Measurements from ENCODE around the gene SF1.

The SF1 gene

DNA sequence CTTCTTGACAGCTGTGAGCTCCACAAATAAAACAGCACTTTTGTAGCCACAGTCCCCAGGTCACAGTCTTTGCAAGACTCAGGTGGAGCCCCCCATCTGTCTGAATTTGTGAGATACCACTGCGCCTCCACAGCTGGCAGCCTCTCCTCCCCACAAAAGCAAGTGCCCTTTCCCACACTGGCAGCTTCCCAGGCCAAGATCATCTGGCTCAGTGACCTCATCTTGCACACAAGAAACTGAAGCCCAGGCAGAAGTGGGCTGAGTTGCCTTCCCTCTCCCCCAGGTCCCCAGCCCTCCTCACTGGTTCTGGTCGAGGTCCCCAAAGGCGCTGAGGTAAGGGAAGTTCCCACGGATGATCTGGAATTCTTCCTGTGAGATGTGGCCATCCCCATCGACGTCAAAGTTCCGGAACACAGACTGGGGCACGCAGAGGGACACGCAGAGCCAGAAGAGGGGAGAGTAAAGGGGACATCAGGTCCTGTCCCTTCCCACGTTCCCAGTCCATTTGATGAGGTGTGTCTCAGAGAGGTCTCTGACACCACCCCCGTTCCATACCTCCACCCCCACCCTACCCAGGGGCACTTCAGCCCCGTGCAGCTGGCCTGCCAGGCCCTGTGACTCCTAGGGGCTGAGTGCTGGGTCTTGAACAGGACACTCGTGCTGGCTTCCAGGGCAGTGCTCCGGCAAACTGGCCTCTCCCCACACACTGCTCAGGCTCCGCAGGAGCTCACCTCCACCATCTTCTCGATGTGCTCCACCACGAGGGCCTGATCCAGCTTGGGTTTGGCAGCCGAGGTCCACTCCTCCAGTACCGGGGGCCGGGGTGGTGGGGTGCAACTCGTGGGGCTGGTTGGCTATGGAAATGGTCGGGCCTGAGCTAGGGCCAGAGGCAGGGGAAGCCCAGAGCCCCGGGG is 43.3 kb downstream of the SF1 start:
- H3K4me3 ChIP-seq (ENCODE audit: control insufficient read depth, low read depth, low read length): no peak overlapping the region
- no peak for DNase-seq (ENCODE audit: low read depth)
- TF ChIP-seq, protein P1, sequence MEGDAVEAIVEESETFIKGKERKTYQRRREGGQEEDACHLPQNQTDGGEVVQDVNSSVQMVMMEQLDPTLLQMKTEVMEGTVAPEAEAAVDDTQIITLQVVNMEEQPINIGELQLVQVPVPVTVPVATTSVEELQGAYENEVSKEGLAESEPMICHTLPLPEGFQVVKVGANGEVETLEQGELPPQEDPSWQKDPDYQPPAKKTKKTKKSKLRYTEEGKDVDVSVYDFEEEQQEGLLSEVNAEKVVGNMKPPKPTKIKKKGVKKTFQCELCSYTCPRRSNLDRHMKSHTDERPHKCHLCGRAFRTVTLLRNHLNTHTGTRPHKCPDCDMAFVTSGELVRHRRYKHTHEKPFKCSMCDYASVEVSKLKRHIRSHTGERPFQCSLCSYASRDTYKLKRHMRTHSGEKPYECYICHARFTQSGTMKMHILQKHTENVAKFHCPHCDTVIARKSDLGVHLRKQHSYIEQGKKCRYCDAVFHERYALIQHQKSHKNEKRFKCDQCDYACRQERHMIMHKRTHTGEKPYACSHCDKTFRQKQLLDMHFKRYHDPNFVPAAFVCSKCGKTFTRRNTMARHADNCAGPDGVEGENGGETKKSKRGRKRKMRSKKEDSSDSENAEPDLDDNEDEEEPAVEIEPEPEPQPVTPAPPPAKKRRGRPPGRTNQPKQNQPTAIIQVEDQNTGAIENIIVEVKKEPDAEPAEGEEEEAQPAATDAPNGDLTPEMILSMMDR (IDR thresholded peaks at IDR 0.05; ENCODE audit: control insufficient read depth, insufficient read depth, low read depth, low read length, missing control alignments): no peak

DNA sequence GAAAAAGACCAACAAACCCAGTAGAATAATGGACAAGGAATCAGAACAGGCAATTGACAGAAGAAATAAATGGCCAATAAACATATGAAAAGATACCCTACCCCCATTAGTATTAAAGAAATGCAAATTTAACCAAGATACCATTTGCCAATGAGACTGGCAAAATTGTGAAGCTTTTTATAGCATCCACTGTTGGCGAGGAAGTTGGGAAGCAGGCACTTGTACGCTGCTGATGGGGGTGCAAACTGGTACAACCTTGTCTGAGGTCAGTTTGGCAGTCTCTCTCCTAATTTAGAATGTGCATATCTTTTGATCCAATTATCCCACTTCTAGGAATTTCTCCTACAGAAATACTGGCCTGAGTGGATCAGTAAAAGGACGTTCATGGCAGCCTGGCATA is 46.7 kb downstream of the SF1 start:
- H3K4me3 ChIP-seq (ENCODE audit: control insufficient read depth, low read depth, low read length): no peak overlapping the region
- no peak for DNase-seq (ENCODE audit: low read depth)
- TF ChIP-seq, protein P1 (IDR thresholded peaks at IDR 0.05; ENCODE audit: control insufficient read depth, insufficient read depth, low read depth, low read length, missing control alignments): no peak

DNA sequence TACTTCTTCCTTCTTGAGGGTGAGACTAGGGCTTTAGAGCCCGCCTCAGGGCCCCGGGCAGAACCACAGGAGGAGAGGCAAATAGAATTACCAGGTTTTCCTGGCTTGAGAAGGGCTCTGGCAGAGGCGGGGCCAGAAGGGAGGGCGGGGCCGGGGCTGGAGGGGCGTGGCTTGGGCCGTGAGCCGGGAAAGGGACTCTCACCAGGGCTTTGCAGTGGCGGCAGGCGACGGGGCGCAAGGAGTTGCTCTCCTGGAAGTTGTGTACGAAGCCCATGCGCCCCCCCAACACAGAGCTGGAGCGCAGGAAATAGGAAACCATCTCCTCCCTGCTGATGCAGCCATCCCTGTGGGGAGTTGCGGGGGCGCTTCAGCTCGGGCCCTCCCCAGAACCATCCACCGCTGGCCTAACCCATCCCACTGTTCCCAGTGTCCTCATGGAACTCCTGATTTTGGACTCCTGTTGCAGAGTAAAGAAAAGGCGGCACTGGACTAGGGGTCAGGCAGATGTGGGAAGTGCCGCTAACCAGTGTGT is 48.4 kb downstream of the SF1 start:
- H3K4me3 ChIP-seq (ENCODE audit: control insufficient read depth, low read depth, low read length): no peak overlapping the region
- DNase-seq (ENCODE audit: low read depth): no peak
- TF ChIP-seq, protein P1 (IDR thresholded peaks at IDR 0.05; ENCODE audit: control insufficient read depth, insufficient read depth, low read depth, low read length, missing control alignments): no peak

DNA sequence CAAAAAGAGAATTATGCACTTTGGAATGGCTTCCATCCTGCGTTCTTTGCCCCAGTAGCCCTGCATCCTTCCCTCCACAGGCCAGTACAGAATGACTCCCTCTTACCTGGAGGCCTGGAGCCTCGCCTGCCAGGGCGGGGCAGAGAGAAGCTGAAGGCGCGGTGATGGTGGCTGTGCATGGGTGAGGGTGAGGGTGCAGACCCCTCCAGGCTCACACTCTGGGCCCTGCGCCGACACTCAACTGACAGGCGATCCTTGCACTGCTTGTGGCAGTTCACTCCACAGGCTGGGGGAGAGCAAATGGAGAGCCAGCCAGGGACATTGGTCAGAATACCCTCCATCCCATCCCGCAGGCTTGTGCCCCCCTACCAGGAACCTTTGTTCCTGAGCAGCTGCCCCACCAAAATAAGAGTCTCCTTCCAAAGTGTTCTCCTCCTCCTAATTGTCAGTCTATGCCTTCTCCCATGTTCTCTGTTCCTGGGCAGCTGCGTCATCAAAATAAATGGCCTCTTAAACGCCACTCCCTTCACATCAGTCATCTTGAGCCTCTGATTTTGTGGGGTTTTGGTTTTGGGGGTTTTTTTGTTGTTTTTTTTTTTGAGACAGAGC is 49.5 kb downstream of the SF1 start:
- DNase-seq (ENCODE audit: low read depth): no peak
- no peak overlapping the region for H3K4me3 ChIP-seq (ENCODE audit: control insufficient read depth, low read depth, low read length)
- TF ChIP-seq, protein P1 (IDR thresholded peaks at IDR 0.05; ENCODE audit: control insufficient read depth, insufficient read depth, low read depth, low read length, missing control alignments): no peak

DNA sequence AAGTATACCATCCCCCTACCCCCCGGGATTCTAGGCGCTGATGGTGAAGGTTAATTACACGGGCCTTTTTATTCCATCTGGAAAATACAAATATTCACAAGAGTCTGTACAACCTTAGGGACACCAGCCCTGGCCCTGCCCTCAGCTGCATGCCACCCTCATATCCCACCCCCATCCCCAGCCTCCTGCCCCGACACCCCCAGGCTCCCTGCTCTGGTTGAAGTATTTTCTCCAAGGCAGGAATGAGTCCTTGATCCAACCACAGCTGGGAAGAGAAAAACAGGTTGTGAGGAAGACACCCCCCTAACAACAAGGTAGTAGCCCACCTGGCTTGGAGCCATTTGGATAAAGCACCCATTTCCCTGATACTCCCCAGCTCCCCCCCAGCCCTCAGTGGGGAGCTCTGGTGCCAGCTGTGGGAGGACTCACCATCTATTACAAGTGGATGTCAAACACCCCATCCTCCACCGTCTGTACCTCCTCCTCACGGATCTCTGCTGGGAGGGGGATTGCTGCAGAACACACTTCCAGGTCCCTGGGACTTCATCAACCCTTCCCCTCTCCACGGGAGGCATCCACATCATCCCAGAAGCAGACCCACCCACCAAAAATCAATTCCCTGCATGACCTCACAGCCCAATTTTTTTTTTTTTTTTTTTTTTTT is 51.3 kb downstream of the SF1 start:
- no peak for DNase-seq (ENCODE audit: low read depth)
- TF ChIP-seq, protein P1 (IDR thresholded peaks at IDR 0.05; ENCODE audit: control insufficient read depth, insufficient read depth, low read depth, low read length, missing control alignments): no peak
- no peak overlapping the region for H3K4me3 ChIP-seq (ENCODE audit: control insufficient read depth, low read depth, low read length)

DNA sequence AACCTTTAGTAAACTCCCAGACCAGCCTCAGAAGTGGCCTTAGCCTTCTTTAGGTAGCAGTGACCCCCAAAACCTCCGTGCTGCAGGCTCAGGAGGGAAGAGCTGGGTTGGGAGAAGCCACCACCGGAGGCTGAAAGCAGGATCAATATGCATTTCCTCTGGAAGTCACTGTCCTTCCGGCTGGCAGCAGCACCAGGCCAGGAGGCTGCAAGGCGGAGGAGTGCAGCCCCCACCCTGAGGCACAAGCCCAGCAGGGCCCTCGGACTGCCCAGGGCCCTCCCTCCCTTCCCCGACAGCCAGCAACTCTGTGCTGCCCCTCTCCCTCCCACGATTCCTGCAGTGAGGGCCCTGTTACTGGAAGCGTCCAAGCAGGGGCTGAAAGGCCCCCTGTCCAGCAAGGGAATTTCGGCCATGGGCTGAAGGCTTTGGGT is 52.1 kb downstream of the SF1 start:
- H3K4me3 ChIP-seq (ENCODE audit: control insufficient read depth, low read depth, low read length): no peak overlapping the region
- DNase-seq (ENCODE audit: low read depth): no peak
- TF ChIP-seq, protein P1 (IDR thresholded peaks at IDR 0.05; ENCODE audit: control insufficient read depth, insufficient read depth, low read depth, low read length, missing control alignments): no peak

Data from AG09309 (cell line).